Activated naive CD4-positive, alpha-beta T cell (primary cell): ENCODE measurements around the gene C5AR2.
"Not testable (repeated sequence)": the region's sequence is repeated elsewhere in the genome, so short reads cannot be mapped to it uniquely, and the experiment has no call there.

Experiments
- DNase-seq, 4 experiments: peaks; one replicate each; lab custom pipeline; 2025; lab: John Stamatoyannopoulos, UW

C5AR2 gene

GRCh38 chr19:47323872-47324271, 8.1 kb upstream of the C5AR2 start:
- no peak for DNase-seq

GRCh38 chr19:47324502-47324901, 7.5 kb upstream of the C5AR2 start:
- no peak for DNase-seq

- DNase-seq, result no peak
These were observed 1.5 kb upstream of the C5AR2 start for GRCh38 chr19:47330466-47330869.

- no peak for DNase-seq
These were observed 485 bp upstream of the C5AR2 start for GRCh38 chr19:47331490-47331889.

- not testable (repeated sequence) for DNase-seq
These were observed 5.1 kb downstream of the C5AR2 start for GRCh38 chr19:47336765-47337718.

- DNase-seq, result no peak
These were observed 7.4 kb downstream of the C5AR2 start for GRCh38 chr19:47339196-47339880.

- no peak for DNase-seq
These were observed 8.7 kb downstream of the C5AR2 start for GRCh38 chr19:47340477-47341208.

- no peak for DNase-seq
These were observed 9.8 kb downstream of the C5AR2 start for GRCh38 chr19:47341734-47342133.

GRCh38 chr19:47343194-47343802, 11.3 kb downstream of the C5AR2 start:
- DNase-seq, result no peak

- no peak for DNase-seq
These were observed 12.4 kb downstream of the C5AR2 start for GRCh38 chr19:47344425-47344824.

GRCh38 chr19:47346024-47346423, 14.0 kb downstream of the C5AR2 start:
- not testable (repeated sequence) for DNase-seq

- peak; percentile 95 to 98 (median 98) for DNase-seq
These were observed 17.1 kb downstream of the C5AR2 start, which contains the start of gene DHX34 for GRCh38 chr19:47348819-47349795. DHX34 (plus strand) TSS chr19:47349315; CDS start chr19:47353031, 3,716 bp downstream.

GRCh38 chr19:47350630-47351029, 18.7 kb downstream of the C5AR2 start:
- DNase-seq, result no peak

- no peak for DNase-seq
These were observed 19.6 kb downstream of the C5AR2 start for GRCh38 chr19:47351548-47351947.

- DNase-seq, result no peak
These were observed 20.1 kb downstream of the C5AR2 start for GRCh38 chr19:47352095-47352494.

- DNase-seq, result no peak
These were observed 21.3 kb downstream of the C5AR2 start for GRCh38 chr19:47353307-47353712.

GRCh38 chr19:47356900-47357299, 24.9 kb downstream of the C5AR2 start:
- no peak for DNase-seq

- DNase-seq, result no peak
These were observed 26.1 kb downstream of the C5AR2 start for GRCh38 chr19:47357788-47358680.

GRCh38 chr19:47358936-47359335, 27.0 kb downstream of the C5AR2 start:
- DNase-seq, result no peak

GRCh38 chr19:47362321-47362720, 30.3 kb downstream of the C5AR2 start:
- DNase-seq, result no peak
